HEK293 (cell line): ENCODE data around the gene BSCL2.

Source experiments
- CTCF ChIP-seq: fragments of 450-650 bp; formaldehyde crosslinking; IDR thresholded peaks from 2 replicates; pipeline ENCODE4 v1.5.1; 2016; ENCODE audit warnings: missing biosample characterization, missing genetic modification characterization
- ELK4 ChIP-seq: IDR thresholded peaks from 2 replicates; pipeline ENCODE4 v1.6.1; 2011; ENCODE audit warnings: mild to moderate bottlenecking, low read depth, low read length, borderline replicate concordance
- KLF16 ChIP-seq: fragments of 450-650 bp; formaldehyde crosslinking; IDR thresholded peaks from 2 replicates; pipeline ENCODE4 v1.5.1; 2017; ENCODE audit warnings: missing biosample characterization, missing genetic modification characterization
- PRDM1 ChIP-seq: fragments of 450-650 bp; formaldehyde crosslinking; IDR thresholded peaks from 2 replicates; pipeline ENCODE4; 2016; ENCODE audit warnings: missing biosample characterization, missing genetic modification characterization
- ZIC2 ChIP-seq: fragments of 450-650 bp; formaldehyde crosslinking; IDR thresholded peaks from 2 replicates; pipeline ENCODE4 v1.5.1; 2016; ENCODE audit warnings: missing biosample characterization, missing genetic modification characterization
- ZNF121 ChIP-seq: fragments of 450-650 bp; formaldehyde crosslinking; IDR thresholded peaks from 2 replicates; pipeline ENCODE4 v1.5.1; 2016; ENCODE audit warnings: missing biosample characterization, missing genetic modification characterization
- ZNF138 ChIP-seq: fragments of 450-650 bp; formaldehyde crosslinking; IDR thresholded peaks from 2 replicates; pipeline ENCODE4 v1.5.1; 2016; ENCODE audit warnings: missing biosample characterization, missing genetic modification characterization, borderline replicate concordance
- ZNF221 ChIP-seq: fragments of 450-650 bp; formaldehyde crosslinking; IDR thresholded peaks from 2 replicates; pipeline ENCODE4 v1.5.1; 2017; ENCODE audit warnings: missing biosample characterization, missing genetic modification characterization, borderline replicate concordance
- ZNF404 ChIP-seq: fragments of 450-650 bp; formaldehyde crosslinking; IDR thresholded peaks from 2 replicates; pipeline ENCODE4 v1.5.1; 2017; ENCODE audit warnings: missing biosample characterization, missing genetic modification characterization
- ZNF514 ChIP-seq: fragments of 450-650 bp; formaldehyde crosslinking; IDR thresholded peaks from 2 replicates; pipeline ENCODE4 v1.5.1; 2016; ENCODE audit warnings: missing biosample characterization, missing genetic modification characterization
- ZNF623 ChIP-seq: fragments of 450-650 bp; formaldehyde crosslinking; IDR thresholded peaks from 2 replicates; pipeline ENCODE4 v1.5.1; 2016; ENCODE audit warnings: missing biosample characterization, missing genetic modification characterization
- ZSCAN30 ChIP-seq: fragments of 450-650 bp; IDR thresholded peaks from 2 replicates; pipeline ENCODE4 v1.5.1; 2018; ENCODE audit warnings: missing biosample characterization, mild to moderate bottlenecking, missing genetic modification characterization, moderate library complexity
- TF ChIP-seq, protein P1 (sequence below): fragments of 450-650 bp; formaldehyde crosslinking; IDR thresholded peaks from 2 replicates; pipeline ENCODE4 v1.5.1; 2016; ENCODE audit warnings: missing biosample characterization, missing genetic modification characterization
- TF ChIP-seq, protein P2 (sequence below): fragments of 450-650 bp; formaldehyde crosslinking; IDR thresholded peaks from 2 replicates; pipeline ENCODE4 v1.5.1; 2016; ENCODE audit warnings: missing biosample characterization, missing genetic modification characterization

GRCh38 chr11:62712276-62712812 lies 5.1 kb upstream of the BSCL2 start:
- TF ChIP-seq PRDM1 (no peak), ZNF138 (no peak), ZNF221 (tag by site-specific recombination) (no peak), CTCF (no peak), ZNF121 (tag by site-specific recombination) (no peak), KLF16 (no peak), ZSCAN30 (tag by site-specific recombination) (no peak), ZIC2 (no peak), ELK4 (no peak), ZNF514 (no peak), ZNF623 (tag by site-specific recombination) (no peak), ZNF404 (tag by site-specific recombination) (no peak)
- TF ChIP-seq, protein P1, sequence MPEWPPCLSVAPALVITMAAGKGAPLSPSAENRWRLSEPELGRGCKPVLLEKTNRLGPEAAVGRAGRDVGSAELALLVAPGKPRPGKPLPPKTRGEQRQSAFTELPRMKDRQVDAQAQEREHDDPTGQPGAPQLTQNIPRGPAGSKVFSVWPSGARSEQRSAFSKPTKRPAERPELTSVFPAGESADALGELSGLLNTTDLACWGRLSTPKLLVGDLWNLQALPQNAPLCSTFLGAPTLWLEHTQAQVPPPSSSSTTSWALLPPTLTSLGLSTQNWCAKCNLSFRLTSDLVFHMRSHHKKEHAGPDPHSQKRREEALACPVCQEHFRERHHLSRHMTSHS (tag by site-specific recombination), result no peak
- TF ChIP-seq, protein P2, sequence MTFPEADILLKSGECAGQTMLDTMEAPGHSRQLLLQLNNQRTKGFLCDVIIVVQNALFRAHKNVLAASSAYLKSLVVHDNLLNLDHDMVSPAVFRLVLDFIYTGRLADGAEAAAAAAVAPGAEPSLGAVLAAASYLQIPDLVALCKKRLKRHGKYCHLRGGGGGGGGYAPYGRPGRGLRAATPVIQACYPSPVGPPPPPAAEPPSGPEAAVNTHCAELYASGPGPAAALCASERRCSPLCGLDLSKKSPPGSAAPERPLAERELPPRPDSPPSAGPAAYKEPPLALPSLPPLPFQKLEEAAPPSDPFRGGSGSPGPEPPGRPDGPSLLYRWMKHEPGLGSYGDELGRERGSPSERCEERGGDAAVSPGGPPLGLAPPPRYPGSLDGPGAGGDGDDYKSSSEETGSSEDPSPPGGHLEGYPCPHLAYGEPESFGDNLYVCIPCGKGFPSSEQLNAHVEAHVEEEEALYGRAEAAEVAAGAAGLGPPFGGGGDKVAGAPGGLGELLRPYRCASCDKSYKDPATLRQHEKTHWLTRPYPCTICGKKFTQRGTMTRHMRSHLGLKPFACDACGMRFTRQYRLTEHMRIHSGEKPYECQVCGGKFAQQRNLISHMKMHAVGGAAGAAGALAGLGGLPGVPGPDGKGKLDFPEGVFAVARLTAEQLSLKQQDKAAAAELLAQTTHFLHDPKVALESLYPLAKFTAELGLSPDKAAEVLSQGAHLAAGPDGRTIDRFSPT (tag by site-specific recombination), result no peak
